ENCODE measurements around the gene SKA1. TPM values are rescaled to one million over a fixed set of nuclear protein-coding genes. Genes with fewer than 3 reads are reported as not detected.
"Not testable (repeated sequence)": the region's sequence is repeated elsewhere in the genome, so short reads cannot be mapped to it uniquely, and the experiment has no call there.

SKA1 gene
- total RNA-seq, 3 donors from 2014 or later (not counting 1 experiment from before 2014, with no cell fraction given) = 1.1 to 1.2 (median 1.2) TPM

GRCh38 chr18:50405582-50406271 is 30.9 kb downstream of the SKA1 start:
- Histone ChIP-seq H3K4me1 (ENCODE audit: control insufficient read depth, insufficient read depth, low read length) (no peaks in the 10 kb centered on the region), H3K4me3 (ENCODE audit: low read length) (no peak overlapping the region), H3K36me3 (ENCODE audit: control insufficient read depth, insufficient read depth, low read length) (no peaks in the 10 kb centered on the region), H3K27ac (ENCODE audit: low read length) (no peak overlapping the region), H3K9me3 (ENCODE audit: control insufficient read depth, insufficient read depth, low read length) (no peaks in the 10 kb centered on the region), H3K27me3 (ENCODE audit: control insufficient read depth, insufficient read depth, low read length) (peaks cover 2% of the 10 kb centered on the region)
- TF ChIP-seq, protein P1, sequence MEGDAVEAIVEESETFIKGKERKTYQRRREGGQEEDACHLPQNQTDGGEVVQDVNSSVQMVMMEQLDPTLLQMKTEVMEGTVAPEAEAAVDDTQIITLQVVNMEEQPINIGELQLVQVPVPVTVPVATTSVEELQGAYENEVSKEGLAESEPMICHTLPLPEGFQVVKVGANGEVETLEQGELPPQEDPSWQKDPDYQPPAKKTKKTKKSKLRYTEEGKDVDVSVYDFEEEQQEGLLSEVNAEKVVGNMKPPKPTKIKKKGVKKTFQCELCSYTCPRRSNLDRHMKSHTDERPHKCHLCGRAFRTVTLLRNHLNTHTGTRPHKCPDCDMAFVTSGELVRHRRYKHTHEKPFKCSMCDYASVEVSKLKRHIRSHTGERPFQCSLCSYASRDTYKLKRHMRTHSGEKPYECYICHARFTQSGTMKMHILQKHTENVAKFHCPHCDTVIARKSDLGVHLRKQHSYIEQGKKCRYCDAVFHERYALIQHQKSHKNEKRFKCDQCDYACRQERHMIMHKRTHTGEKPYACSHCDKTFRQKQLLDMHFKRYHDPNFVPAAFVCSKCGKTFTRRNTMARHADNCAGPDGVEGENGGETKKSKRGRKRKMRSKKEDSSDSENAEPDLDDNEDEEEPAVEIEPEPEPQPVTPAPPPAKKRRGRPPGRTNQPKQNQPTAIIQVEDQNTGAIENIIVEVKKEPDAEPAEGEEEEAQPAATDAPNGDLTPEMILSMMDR (IDR thresholded peaks at IDR 0.05) = no peak
- intact Hi-C loops (cut with micrococcal nuclease) = no loop called here
- no peak overlapping the region for H3K4me3 Mint-ChIP-seq
- 69% methylated on average over 17 of the region's 17 CpGs for WGBS (ENCODE audit: insufficient coverage)
- H3K36me3 Mint-ChIP-seq = no peaks in the 10 kb centered on the region
- no peaks in the 10 kb centered on the region for H3K4me1 Mint-ChIP-seq
- no peaks in the 10 kb centered on the region for H3K9me3 Mint-ChIP-seq
- no peak overlapping the region for H3K27ac Mint-ChIP-seq
- ATAC-seq (no peak), DNase-seq (no peak)
- H3K27me3 Mint-ChIP-seq (ENCODE audit: low read depth in 2 of 2) = peaks cover 44 to 98% of the 10 kb centered on the region in 2 donors

GRCh38 chr18:50409236-50409635 is 34.4 kb downstream of the SKA1 start:
- Mint-ChIP-seq H3K4me3 (no peak overlapping the region), H3K27ac (no peak overlapping the region), H3K4me1 (no peaks in the 10 kb centered on the region), H3K9me3 (no peaks in the 10 kb centered on the region), H3K27me3 (ENCODE audit: low read depth in 2 of 2) (peaks cover 33 to 91% of the 10 kb centered on the region in 2 donors), H3K36me3 (no peaks in the 10 kb centered on the region)
- Histone ChIP-seq H3K27me3 (ENCODE audit: control insufficient read depth, insufficient read depth, low read length) (peaks cover 3% of the 10 kb centered on the region), H3K27ac (ENCODE audit: low read length) (no peak overlapping the region), H3K4me3 (ENCODE audit: low read length) (no peak overlapping the region), H3K36me3 (ENCODE audit: control insufficient read depth, insufficient read depth, low read length) (no peaks in the 10 kb centered on the region), H3K9me3 (ENCODE audit: control insufficient read depth, insufficient read depth, low read length) (no peaks in the 10 kb centered on the region), H3K4me1 (ENCODE audit: control insufficient read depth, insufficient read depth, low read length) (no peaks in the 10 kb centered on the region)
- intact Hi-C loops (cut with micrococcal nuclease) = no loop called here
- WGBS (ENCODE audit: insufficient coverage) = 67% methylated on average over 4 of the region's 5 CpGs
- TF ChIP-seq, protein P1 (IDR thresholded peaks at IDR 0.05) = no peak
- DNase-seq (no peak), ATAC-seq (no peak)

DNA sequence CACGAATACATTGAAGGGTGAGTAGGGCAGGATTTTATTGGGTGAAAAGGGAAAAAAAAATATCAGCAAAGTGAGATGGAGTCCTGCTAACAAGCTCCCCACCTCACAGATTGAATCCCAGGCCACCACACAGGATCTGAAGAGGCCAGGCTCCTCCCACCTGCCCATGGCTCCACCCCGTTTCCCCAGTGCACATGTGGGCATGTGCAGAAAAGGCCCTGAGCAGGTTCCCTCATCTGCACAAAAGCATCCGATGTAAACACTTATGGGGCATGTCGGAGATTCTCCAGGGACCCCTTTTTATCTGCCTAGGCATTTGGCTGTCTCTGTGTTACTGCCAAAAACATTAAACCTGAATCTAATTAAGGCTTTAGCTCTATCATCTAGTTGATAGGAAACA is 35.2 kb downstream of the SKA1 start:
- no peaks in the 10 kb centered on the region for H3K9me3 Mint-ChIP-seq
- TF ChIP-seq, protein P1 (IDR thresholded peaks at IDR 0.05) = no peak
- intact Hi-C loops (cut with micrococcal nuclease) = no loop called here
- no peak overlapping the region for H3K4me3 Mint-ChIP-seq
- WGBS (ENCODE audit: insufficient coverage) = 92% methylated on average over 4 of the region's 4 CpGs
- no peak overlapping the region for H3K4me3 ChIP-seq (ENCODE audit: low read length)
- H3K4me1 ChIP-seq (ENCODE audit: control insufficient read depth, insufficient read depth, low read length) = no peaks in the 10 kb centered on the region
- H3K36me3 Mint-ChIP-seq = no peaks in the 10 kb centered on the region
- no peaks in the 10 kb centered on the region for H3K4me1 Mint-ChIP-seq
- no peaks in the 10 kb centered on the region for H3K9me3 ChIP-seq (ENCODE audit: control insufficient read depth, insufficient read depth, low read length)
- no peak overlapping the region for H3K27ac ChIP-seq (ENCODE audit: low read length)
- ATAC-seq (no peak), DNase-seq (no peak)
- H3K27ac Mint-ChIP-seq = no peak overlapping the region
- no peaks in the 10 kb centered on the region for H3K36me3 ChIP-seq (ENCODE audit: control insufficient read depth, insufficient read depth, low read length)
- H3K27me3 Mint-ChIP-seq (ENCODE audit: low read depth in 2 of 2) = peaks cover 32 to 84% of the 10 kb centered on the region in 2 donors
- peaks cover 3% of the 10 kb centered on the region for H3K27me3 ChIP-seq (ENCODE audit: control insufficient read depth, insufficient read depth, low read length)

- WGBS (ENCODE audit: insufficient coverage) = 100% methylated on average over 1 of the region's 1 CpG
- Mint-ChIP-seq H3K4me1 (no peaks in the 10 kb centered on the region), H3K36me3 (no peaks in the 10 kb centered on the region), H3K4me3 (no peak overlapping the region), H3K9me3 (no peaks in the 10 kb centered on the region), H3K27ac (no peak overlapping the region), H3K27me3 (ENCODE audit: low read depth in 2 of 2) (peaks cover 32 to 81% of the 10 kb centered on the region in 2 donors)
- Histone ChIP-seq H3K4me1 (ENCODE audit: control insufficient read depth, insufficient read depth, low read length) (no peaks in the 10 kb centered on the region), H3K36me3 (ENCODE audit: control insufficient read depth, insufficient read depth, low read length) (no peaks in the 10 kb centered on the region), H3K27ac (ENCODE audit: low read length) (no peak overlapping the region), H3K4me3 (ENCODE audit: low read length) (no peak overlapping the region), H3K27me3 (ENCODE audit: control insufficient read depth, insufficient read depth, low read length) (peaks cover 5% of the 10 kb centered on the region), H3K9me3 (ENCODE audit: control insufficient read depth, insufficient read depth, low read length) (no peaks in the 10 kb centered on the region)
- DNase-seq = no peak
- no peak for ATAC-seq
- TF ChIP-seq, protein P1 (IDR thresholded peaks at IDR 0.05) = no peak
- intact Hi-C loops (cut with micrococcal nuclease) = no loop called here
Measured at GRCh38 chr18:50410894-50411293, 36.0 kb downstream of the SKA1 start.

- H3K27ac Mint-ChIP-seq; H3K9me3 ChIP-seq (ENCODE audit: control insufficient read depth, insufficient read depth, low read length); H3K36me3 Mint-ChIP-seq; H3K4me3 Mint-ChIP-seq; H3K9me3 Mint-ChIP-seq; H3K4me3 ChIP-seq (ENCODE audit: low read length); intact Hi-C loops (cut with micrococcal nuclease); H3K27ac ChIP-seq (ENCODE audit: low read length); H3K4me1 ChIP-seq (ENCODE audit: control insufficient read depth, insufficient read depth, low read length); ATAC-seq; H3K36me3 ChIP-seq (ENCODE audit: control insufficient read depth, insufficient read depth, low read length); DNase-seq; H3K27me3 ChIP-seq (ENCODE audit: control insufficient read depth, insufficient read depth, low read length); H3K4me1 Mint-ChIP-seq: not testable (repeated sequence)
- 100% methylated on average over 1 of the region's 3 CpGs for WGBS (ENCODE audit: insufficient coverage)
- H3K27me3 Mint-ChIP-seq (ENCODE audit: low read depth in 2 of 2) = peaks cover 17 to 34% of the 10 kb centered on the region in 2 donors
Measured at GRCh38 chr18:50416832-50417231, 42.0 kb downstream of the SKA1 start.

Measured in natural killer cell (primary cell).